Ishikawa (cell line): ENCODE measurements around the gene TMEM168.

ENCODE experiments used
- CEBPB ChIP-seq: IDR thresholded peaks from 2 replicates; pipeline ENCODE4 v1.6.1; 2012
- EGR1 ChIP-seq: IDR thresholded peaks from 2 replicates; pipeline ENCODE4 v1.6.1; 2012
- EP300 ChIP-seq: IDR thresholded peaks from 2 replicates; pipeline ENCODE4 v1.6.1; 2012; ENCODE audit warnings: borderline replicate concordance
- FOXM1 ChIP-seq: IDR thresholded peaks from 2 replicates; pipeline ENCODE4 v1.6.1; 2012; ENCODE audit warnings: low read depth, borderline replicate concordance
- MAX ChIP-seq: IDR thresholded peaks from 2 replicates; pipeline ENCODE4 v1.6.1; 2012
- NFIC ChIP-seq: IDR thresholded peaks from 2 replicates; pipeline ENCODE4 v1.6.1; 2012
- RAD21 ChIP-seq: IDR thresholded peaks from 2 replicates; pipeline ENCODE4 v1.6.1; 2012; ENCODE audit warnings: low read depth
- REST ChIP-seq: IDR thresholded peaks from 2 replicates; pipeline ENCODE4 v1.6.1; 2012; ENCODE audit warnings: low read depth, mild to moderate bottlenecking
- TAF1 ChIP-seq: IDR thresholded peaks from 2 replicates; pipeline ENCODE4 v1.6.1; 2012; ENCODE audit warnings: low read depth, mild to moderate bottlenecking
- TEAD4 ChIP-seq: IDR thresholded peaks from 2 replicates; pipeline ENCODE4 v1.6.1; 2012
- USF1 ChIP-seq: IDR thresholded peaks from 2 replicates; pipeline ENCODE4 v1.6.1; 2012

Gene TMEM168

GRCh38 chr7:112715525-112715924 is 74.7 kb downstream of the TMEM168 start:
- TF ChIP-seq EP300 (no peak), MAX (no peak), FOXM1 (no peak), USF1 (no peak), TEAD4 (no peak), RAD21 (no peak), EGR1 (no peak), CEBPB (no peak), REST (no peak)

GRCh38 chr7:112714917-112715316 is 75.3 kb downstream of the TMEM168 start:
- TF ChIP-seq TEAD4 (no peak), TAF1 (no peak), REST (no peak), FOXM1 (no peak), EGR1 (no peak), CEBPB (no peak), USF1 (no peak), NFIC (no peak), MAX (no peak)
